WTC11 (cell line): ENCODE results near the gene RNF214.

Source experiments
- ARID4B ChIP-seq: sonication (generic); formaldehyde crosslinking; IDR thresholded peaks from 2 replicates; pipeline ENCODE4 v1.8.0; 2023; ENCODE audit warnings: missing genetic modification reagents, mild to moderate bottlenecking, borderline replicate concordance
- ATF2 ChIP-seq: sonication (generic); formaldehyde crosslinking; IDR thresholded peaks from 2 replicates; pipeline ENCODE4 v1.8.1; 2022; ENCODE audit warnings: low read depth, missing genetic modification reagents, borderline replicate concordance
- ATF3 ChIP-seq: sonication (generic); formaldehyde crosslinking; conservative IDR thresholded peaks from 2 replicates; pipeline ENCODE4 v1.8.1; 2022; ENCODE audit warnings: mild to moderate bottlenecking, missing genetic modification reagents
- CTCF ChIP-seq: fragments of 200-600 bp; IDR thresholded peaks from 2 replicates; pipeline ENCODE4 v1.8.0; 2022; ENCODE audit warnings: antibody characterized with exemption
- E2F1 ChIP-seq: sonication (generic); formaldehyde crosslinking; IDR thresholded peaks from 2 replicates; pipeline ENCODE4 v1.8.0; 2022; ENCODE audit warnings: mild to moderate bottlenecking, missing genetic modification reagents
- ETV6 ChIP-seq: sonication (generic); formaldehyde crosslinking; IDR thresholded peaks from 2 replicates; pipeline ENCODE4 v1.8.1; 2022; ENCODE audit warnings: mild to moderate bottlenecking, missing genetic modification reagents
- GABPB1 ChIP-seq: sonication (generic); formaldehyde crosslinking; IDR thresholded peaks from 2 replicates; pipeline ENCODE4 v1.8.1; 2023; ENCODE audit warnings: mild to moderate bottlenecking, missing genetic modification reagents
- KAT7 ChIP-seq: sonication (generic); formaldehyde crosslinking; IDR thresholded peaks from 2 replicates; pipeline ENCODE4 v1.8.1; 2023; ENCODE audit warnings: missing genetic modification reagents, mild to moderate bottlenecking, borderline replicate concordance
- NFYB ChIP-seq: sonication (generic); formaldehyde crosslinking; conservative IDR thresholded peaks from 2 replicates; pipeline ENCODE4 v1.8.0; 2022; ENCODE audit warnings: low read depth, missing genetic modification reagents
- OVOL2 ChIP-seq: fragments of 250-450 bp; sonication (Bioruptor Pico); IDR thresholded peaks from 2 replicates; pipeline ENCODE4 v1.9.0; 2021; ENCODE audit warnings: mild to moderate bottlenecking, borderline replicate concordance
- ZBTB43 ChIP-seq: sonication (generic); formaldehyde crosslinking; IDR thresholded peaks from 2 replicates; pipeline ENCODE4 v1.8.1; 2023; ENCODE audit warnings: mild to moderate bottlenecking, missing genetic modification reagents

- no peak for TF ChIP-seq CTCF
- no peak for TF ChIP-seq KAT7 (CRISPR knock-in tag)
- no peak for TF ChIP-seq NFYB (CRISPR knock-in tag)
- TF ChIP-seq ARID4B (CRISPR knock-in tag): no peak
- no peak for TF ChIP-seq E2F1 (CRISPR knock-in tag)
- no peak for TF ChIP-seq ETV6
- TF ChIP-seq ZBTB43 (CRISPR knock-in tag): no peak
- TF ChIP-seq OVOL2 (CRISPR knock-in tag): no peak
- TF ChIP-seq ATF3 (CRISPR knock-in tag): no peak
- no peak for TF ChIP-seq GABPB1 (CRISPR knock-in tag)
- no peak for TF ChIP-seq ATF2 (CRISPR knock-in tag)
Measured at GRCh38 chr11:117315285-117316196, 83.1 kb downstream of the RNF214 start.
